Endothelial cell of umbilical vein (primary cell): Measurements from ENCODE around the gene COMMD10. TPM values are rescaled to one million over a fixed set of nuclear protein-coding genes. Genes with fewer than 3 reads are reported as not detected.

Experiments used
- BruUV-seq: library from RNA; stranded (reverse); fragments of 400-500 nt; replicated peaks from 2 replicates; lab custom pipeline; 2021; lab: Mats Ljungman, UMichigan
- CTCF ChIA-PET: fragments of 300-600, 350-600 bp; sonication (Branson Sonifier 250); formaldehyde crosslinking; loops from one replicate; lab custom pipeline; 2021; ENCODE audit warnings: antibody characterized with exemption, inconsistent platforms; lab: Charles Lee
- POLR2A ChIA-PET: fragments of 300-600, 350-600 bp; sonication (Branson Sonifier 250); formaldehyde crosslinking; loops from one replicate; lab custom pipeline; 2021; ENCODE audit warnings: antibody characterized with exemption, inconsistent platforms; lab: Charles Lee
- DNase-seq: peaks from one replicate; pipeline ENCODE4 v3.0.0-alpha.2; 2011; ENCODE audit warnings: low read depth, low spot score
- FAIRE-seq: peaks from 2 replicates; lab custom pipeline; 2011; peaks lifted over from hg19 to GRCh38; lab: Jason Lieb, UNC
- H2AFZ ChIP-seq: 2 replicates; pipeline ENCODE4 v1.6.0; 2012; ENCODE audit warnings: low read depth, low read length, control low read depth, inconsistent platforms
- H3K27ac ChIP-seq: 2 replicates; pipeline ENCODE4 v1.5.1; 2011; ENCODE audit warnings: low read depth, mild to moderate bottlenecking, control low read depth, low read length, moderate library complexity; ENCODE audit not compliant: insufficient read depth
- H3K27me3 ChIP-seq, 2 experiments: 2 replicates each; pipeline versions ENCODE4 v1.6.0 to v1.6.1; 2011; ENCODE audit warnings: low read length in 2 of 2, mixed read lengths in 1 of 2; ENCODE audit not compliant: control insufficient read depth in 2 of 2, insufficient read depth in 2 of 2
- H3K36me3 ChIP-seq, 2 experiments: 2 replicates in 1 of 2; 3 replicates in 1 of 2; pipeline ENCODE4 v1.5.1; 2011; ENCODE audit warnings: low read length in 2 of 2, mild to moderate bottlenecking in 1 of 2, moderate library complexity in 1 of 2; ENCODE audit not compliant: control insufficient read depth in 2 of 2, insufficient read depth in 2 of 2; ENCODE audit errors: extremely low read depth in 1 of 2
- H3K4me1 ChIP-seq: 3 replicates; pipeline ENCODE4 v1.5.1; 2011; ENCODE audit warnings: mild to moderate bottlenecking, low read length; ENCODE audit not compliant: control insufficient read depth, insufficient read depth; ENCODE audit errors: extremely low read depth
- H3K4me2 ChIP-seq: 2 replicates; pipeline ENCODE4 v1.6.1; 2011; ENCODE audit warnings: low read length, control low read depth, mixed read lengths; ENCODE audit not compliant: insufficient read depth
- H3K4me3 ChIP-seq, 3 experiments: fragments of 200-600 bp in 1 of 3; sonication (generic), shearing (Covaris generic) in 1 of 3; replicated peaks in 1 of 3; 2 replicates each; pipeline ENCODE4 v1.5.1; 2011 to 2016; ENCODE audit warnings: control low read depth in 3 of 3, low read length in 3 of 3, mild to moderate bottlenecking in 2 of 3, inconsistent platforms in 1 of 3, low read depth in 1 of 3, moderate library complexity in 1 of 3; ENCODE audit not compliant: insufficient read depth in 1 of 3
- H3K79me2 ChIP-seq: 2 replicates; pipeline ENCODE4 v1.6.0; 2012; ENCODE audit warnings: low read length, inconsistent platforms; ENCODE audit not compliant: control insufficient read depth, insufficient read depth
- H3K9ac ChIP-seq: replicated peaks from 2 replicates; pipeline ENCODE3; 2011; ENCODE audit warnings: low read length, control low read depth; ENCODE audit not compliant: insufficient read depth; ENCODE audit errors: extremely low read depth
- H3K9me1 ChIP-seq: replicated peaks from 3 replicates; pipeline ENCODE4 v1.6.0; 2011; ENCODE audit warnings: mild to moderate bottlenecking, low read length; ENCODE audit not compliant: control insufficient read depth, insufficient read depth; ENCODE audit errors: extremely low read depth
- H3K9me3 ChIP-seq: replicated peaks from 2 replicates; pipeline ENCODE4 v1.5.1; 2012; ENCODE audit warnings: low read length, inconsistent platforms; ENCODE audit not compliant: control insufficient read depth, insufficient read depth
- H4K20me1 ChIP-seq: replicated peaks from 2 replicates; pipeline ENCODE3; 2011; ENCODE audit warnings: mild to moderate bottlenecking, low read length; ENCODE audit not compliant: control insufficient read depth, insufficient read depth; ENCODE audit errors: extremely low read depth
- EZH2 ChIP-seq: IDR thresholded peaks from 2 replicates; pipeline ENCODE4 v1.6.1; 2012; ENCODE audit warnings: borderline replicate concordance, low read depth, mild to moderate bottlenecking, moderate library complexity, low read length, inconsistent platforms; ENCODE audit not compliant: severe bottlenecking
- FOS ChIP-seq: IDR thresholded peaks from 2 replicates; pipeline ENCODE4 v1.6.1; 2011; ENCODE audit warnings: mild to moderate bottlenecking, low read length, moderate library complexity, borderline replicate concordance; ENCODE audit not compliant: insufficient read depth
- GATA2 ChIP-seq: IDR thresholded peaks from 2 replicates; pipeline ENCODE4 v1.7.0; 2011; ENCODE audit warnings: low read depth, mild to moderate bottlenecking, moderate library complexity, mixed read lengths, low read length; ENCODE audit not compliant: insufficient read length, insufficient read depth
- JUN ChIP-seq: IDR thresholded peaks from 2 replicates; pipeline ENCODE4 v1.6.1; 2011; ENCODE audit warnings: borderline replicate concordance, low read depth; ENCODE audit not compliant: insufficient read length, insufficient read depth
- MYC ChIP-seq: IDR thresholded peaks from one replicate; pipeline ENCODE4 v1.6.1; 2011; ENCODE audit warnings: mild to moderate bottlenecking, low read depth, low read length
- POLR2A ChIP-seq: IDR thresholded peaks from 2 replicates; pipeline ENCODE4 v1.6.1; 2012; ENCODE audit warnings: low read depth, mild to moderate bottlenecking, control low read depth, low read length
- POLR2AphosphoS5 ChIP-seq: IDR thresholded peaks from 2 replicates; pipeline ENCODE4 v1.6.1; 2012; ENCODE audit warnings: low read depth, mild to moderate bottlenecking, control low read depth, low read length, moderate library complexity; ENCODE audit not compliant: insufficient read depth
- dilution Hi-C: fragments of 300-500 bp; cut with MboI; formaldehyde crosslinking; loops from one replicate; pipeline ENCODE4 v1.15.0; 2019; ENCODE audit warnings: low sequenced_read_pairs; ENCODE audit not compliant: extremely low pct_ligation_motif_present
- intact Hi-C: fragments of 100-400 bp; cut with micrococcal nuclease; formaldehyde crosslinking; loops from one replicate; pipeline ENCODE4 v1.10.0; 2022
- polyA plus RNA-seq, 4 experiments: library from polyadenylated mRNA; depleted of rRNA in 3 of 4; stranded (reverse) in 3 of 4; unstranded in 1 of 4; fragments of >200 nt; gene quantifications; 2 replicates each; pipeline versions ENCODE4 v1.2.1 to v1.2.3, GENCODE V29; 2011 to 2012; ENCODE audit warnings: missing spikeins in 1 of 4
- total RNA-seq: library from RNA; stranded (reverse); gene quantifications from 2 replicates; pipeline ENCODE4 v1.2.3, GENCODE V29; 2021
- TF ChIP-seq, protein P1 (sequence below): IDR thresholded peaks from 2 replicates; pipeline ENCODE4 v1.6.1; 2011; ENCODE audit not compliant: insufficient read depth, insufficient read length
- TF ChIP-seq, protein P2 (sequence below), 2 donors: IDR thresholded peaks; 1 replicate in 1 of 2; 2 replicates in 1 of 2; pipeline ENCODE4 v1.5.1; 2011; ENCODE audit warnings: low read length in 2 of 2, mild to moderate bottlenecking in 2 of 2, moderate library complexity in 2 of 2, control low read depth in 1 of 2, inconsistent platforms in 1 of 2, low read depth in 1 of 2; ENCODE audit not compliant: insufficient read depth in 1 of 2; ENCODE audit errors: extremely low read depth in 1 of 2

Gene COMMD10
- total and polyA plus RNA-seq, 2 donors (not counting 3 experiments of a cell fraction or from before 2014, with no cell fraction given): 12.5 to 27.0 TPM

DNA sequence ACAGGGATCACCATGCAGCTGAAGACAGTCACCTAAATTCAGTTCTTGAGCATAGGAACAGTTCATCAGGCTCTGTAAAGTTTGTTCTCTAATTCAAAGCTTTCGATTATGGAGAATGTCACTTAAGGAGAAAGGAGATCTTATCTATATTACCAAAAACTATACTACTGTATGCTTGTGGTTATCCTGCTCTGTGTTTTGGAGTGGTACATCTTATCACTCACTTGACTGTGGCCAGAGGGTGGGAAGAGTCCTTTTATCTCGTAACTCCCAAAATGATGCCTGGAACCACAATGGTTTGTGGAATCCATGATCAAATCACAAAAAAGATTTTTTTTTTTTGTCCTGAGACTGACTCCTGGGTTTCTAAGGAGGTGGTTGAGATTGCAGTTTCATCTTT lies 230.7 kb downstream of the COMMD10 start:
- no TSS peak for BruUV-seq
- H3K4me1 ChIP-seq: peaks cover 7% of the 10 kb centered on the region
- ChIA-PET POLR2A (no interaction called here), CTCF (no interaction called here)
- H3K4me3 ChIP-seq: no peak overlapping the region
- no peaks in the 10 kb centered on the region for H3K9me1 ChIP-seq
- no peaks in the 10 kb centered on the region for H3K9me3 ChIP-seq
- no peak overlapping the region for H3K4me2 ChIP-seq
- H3K36me3 ChIP-seq: peaks cover 0 to 2% of the 10 kb centered on the region in 2 experiments
- intact Hi-C loops: no loop called here
- H4K20me1 ChIP-seq: no peaks in the 10 kb centered on the region
- H3K9ac ChIP-seq: no peak overlapping the region
- H2AFZ ChIP-seq: no peak overlapping the region
- dilution Hi-C loops: no loop called here
- H3K79me2 ChIP-seq: no peaks in the 10 kb centered on the region
- TF ChIP-seq, protein P1, sequence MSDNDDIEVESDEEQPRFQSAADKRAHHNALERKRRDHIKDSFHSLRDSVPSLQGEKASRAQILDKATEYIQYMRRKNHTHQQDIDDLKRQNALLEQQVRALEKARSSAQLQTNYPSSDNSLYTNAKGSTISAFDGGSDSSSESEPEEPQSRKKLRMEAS: no peak
- H3K27me3 ChIP-seq: no peaks in the 10 kb centered on the region
- DNase-seq (no peak), FAIRE-seq (no peak)
- H3K27ac ChIP-seq: no peak overlapping the region

- no peaks in the 10 kb centered on the region for H3K27me3 ChIP-seq
- dilution Hi-C loops (no loop called here), intact Hi-C loops (no loop called here)
- H3K4me2 ChIP-seq: no peak overlapping the region
- H3K9ac ChIP-seq: no peak overlapping the region
- no TSS peak for BruUV-seq
- ChIA-PET CTCF (no interaction called here), POLR2A (no interaction called here)
- TF ChIP-seq, protein P2, sequence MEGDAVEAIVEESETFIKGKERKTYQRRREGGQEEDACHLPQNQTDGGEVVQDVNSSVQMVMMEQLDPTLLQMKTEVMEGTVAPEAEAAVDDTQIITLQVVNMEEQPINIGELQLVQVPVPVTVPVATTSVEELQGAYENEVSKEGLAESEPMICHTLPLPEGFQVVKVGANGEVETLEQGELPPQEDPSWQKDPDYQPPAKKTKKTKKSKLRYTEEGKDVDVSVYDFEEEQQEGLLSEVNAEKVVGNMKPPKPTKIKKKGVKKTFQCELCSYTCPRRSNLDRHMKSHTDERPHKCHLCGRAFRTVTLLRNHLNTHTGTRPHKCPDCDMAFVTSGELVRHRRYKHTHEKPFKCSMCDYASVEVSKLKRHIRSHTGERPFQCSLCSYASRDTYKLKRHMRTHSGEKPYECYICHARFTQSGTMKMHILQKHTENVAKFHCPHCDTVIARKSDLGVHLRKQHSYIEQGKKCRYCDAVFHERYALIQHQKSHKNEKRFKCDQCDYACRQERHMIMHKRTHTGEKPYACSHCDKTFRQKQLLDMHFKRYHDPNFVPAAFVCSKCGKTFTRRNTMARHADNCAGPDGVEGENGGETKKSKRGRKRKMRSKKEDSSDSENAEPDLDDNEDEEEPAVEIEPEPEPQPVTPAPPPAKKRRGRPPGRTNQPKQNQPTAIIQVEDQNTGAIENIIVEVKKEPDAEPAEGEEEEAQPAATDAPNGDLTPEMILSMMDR (IDR thresholded peaks at IDR 0.05; ENCODE audit: extremely low read depth in 1 of 2, insufficient read depth in 1 of 2, low read depth in 1 of 2, low read length in 2 of 2): no peak
- no peak for TF ChIP-seq POLR2AphosphoS5
- no peak for TF ChIP-seq GATA2
- TF ChIP-seq JUN: no peak
- TF ChIP-seq, protein P1: no peak
- no peak for TF ChIP-seq FOS
- TF ChIP-seq MYC: no peak
- TF ChIP-seq POLR2A: no peak
- TF ChIP-seq EZH2: no peak
- H3K9me3 ChIP-seq: no peaks in the 10 kb centered on the region
- H3K4me1 ChIP-seq: peaks cover 7% of the 10 kb centered on the region
- DNase-seq: no peak
- H4K20me1 ChIP-seq: no peaks in the 10 kb centered on the region
- H3K79me2 ChIP-seq: no peaks in the 10 kb centered on the region
- no peak for FAIRE-seq
- no peak overlapping the region for H3K4me3 ChIP-seq
- no peak overlapping the region for H3K27ac ChIP-seq
- no peaks in the 10 kb centered on the region for H3K9me1 ChIP-seq
- peaks cover 0 to 2% of the 10 kb centered on the region in 2 experiments for H3K36me3 ChIP-seq
- no peak overlapping the region for H2AFZ ChIP-seq
Measured at GRCh38 chr5:116318091-116318854, 233.4 kb downstream of the COMMD10 start.
